ENCODE data around the gene SLC23A1.
"Not testable (repeated sequence)": the region's sequence is repeated elsewhere in the genome, so short reads cannot be mapped to it uniquely, and the experiment has no call there.

The SLC23A1 gene

DNA sequence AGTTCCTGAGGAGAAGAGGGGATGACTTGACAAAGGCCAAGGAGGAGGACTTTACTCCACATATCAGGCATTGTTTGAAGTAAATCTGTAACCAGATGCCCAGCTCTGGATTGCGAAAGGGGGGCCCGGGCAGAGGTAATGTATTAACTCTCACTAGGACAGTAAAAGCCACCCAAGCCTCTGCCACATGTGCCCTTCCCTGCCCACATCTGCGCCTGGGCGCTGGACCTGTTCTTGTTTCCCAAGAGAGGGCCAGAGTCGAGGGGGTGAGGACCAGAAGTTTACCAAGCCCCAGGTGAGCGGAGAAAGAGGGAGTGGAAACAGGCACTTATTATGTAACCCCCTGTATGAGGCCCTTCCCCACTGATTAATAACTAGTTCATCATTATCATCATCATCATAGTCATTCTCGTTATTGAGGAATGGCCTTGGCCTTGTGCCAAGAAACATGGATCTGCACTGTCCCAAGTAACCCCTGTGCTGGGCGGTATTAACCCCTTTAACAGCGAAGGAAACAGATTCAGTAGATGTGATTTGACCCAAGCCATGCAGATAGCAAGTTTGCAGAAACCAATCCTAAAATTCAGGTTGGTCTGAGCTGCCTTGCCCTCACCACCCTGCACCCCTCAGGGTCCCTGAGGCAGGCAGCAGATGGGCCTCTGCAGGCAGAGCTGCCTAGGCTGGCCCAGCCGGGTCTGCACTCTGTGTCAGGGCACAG lies at the start of gene SLC23A1:
TSS of gene SLC23A1 (minus strand) at position 23 of the 718 bp plus-strand sequence. CDS start 44 bp downstream, outside the sequence.
- DNase-seq: no peak

DNA sequence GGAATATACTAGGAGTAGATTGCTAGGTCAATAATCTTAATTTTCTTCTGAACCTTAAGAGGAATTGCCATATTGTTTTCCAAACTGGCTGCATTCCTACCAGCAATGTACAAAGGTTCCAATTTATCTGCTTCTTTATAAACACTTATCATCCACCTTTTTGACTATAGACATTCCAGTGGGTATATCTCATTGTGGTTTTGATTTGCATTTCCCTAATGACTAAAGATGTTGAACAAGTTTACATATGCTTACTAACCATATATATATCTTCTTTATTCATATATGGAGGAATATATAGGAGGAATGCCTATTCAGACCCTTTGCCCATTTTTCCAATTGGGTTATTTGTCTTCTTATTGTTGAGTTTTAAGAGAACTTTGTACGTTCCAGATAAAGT lies 48.6 kb upstream of the SLC23A1 start:
- no peak for DNase-seq

DNA sequence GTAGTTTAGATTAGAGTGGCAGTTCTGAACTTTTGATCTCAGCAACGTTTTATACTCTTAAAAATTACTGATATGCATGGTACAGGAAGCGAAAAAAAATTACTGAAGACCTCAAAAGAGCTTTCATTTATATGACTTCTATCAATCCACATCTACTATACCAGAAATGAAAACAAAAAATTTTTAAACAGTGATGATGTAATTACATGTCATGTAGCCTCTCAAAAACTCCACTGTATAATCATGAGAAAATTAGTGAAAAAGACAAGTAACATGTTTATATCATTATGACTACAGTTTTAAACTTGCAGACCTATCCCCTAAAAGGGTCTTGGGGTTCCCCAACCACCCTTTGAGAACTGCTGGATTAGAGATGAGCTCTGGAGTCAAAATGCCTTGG lies 46.9 kb upstream of the SLC23A1 start:
- no peak for DNase-seq

DNA sequence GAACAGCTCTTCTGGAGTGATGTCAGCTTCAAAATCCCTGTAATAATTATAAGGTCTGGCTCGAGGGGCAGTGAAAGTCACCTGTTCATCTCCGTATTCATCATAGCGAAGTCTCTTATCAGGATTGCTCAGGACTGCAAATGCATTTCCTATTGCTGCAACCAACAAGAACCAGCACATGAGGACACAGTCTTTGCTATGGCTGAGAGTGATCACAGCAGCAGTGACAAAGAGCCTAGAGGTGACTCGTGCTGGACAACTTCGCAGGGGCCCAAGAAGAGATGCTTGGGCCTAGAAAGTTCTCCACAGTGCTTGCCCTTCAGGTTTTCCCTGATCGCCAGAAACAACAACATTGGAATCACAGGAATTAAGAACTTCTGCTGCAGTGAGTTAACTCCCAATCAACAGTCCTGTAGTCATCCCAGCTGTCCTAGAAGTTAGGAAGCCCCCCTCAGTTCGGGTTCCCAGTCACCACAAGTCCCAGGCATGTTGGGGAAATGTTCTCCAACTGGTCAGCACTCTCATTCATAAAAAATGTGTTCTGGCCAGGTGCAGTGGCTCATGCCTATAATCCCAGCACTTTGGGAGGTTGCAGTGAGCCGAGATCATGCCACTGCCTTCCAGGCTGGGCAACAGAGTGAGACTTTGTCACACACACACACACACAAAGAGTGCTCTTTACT lies 43.2 kb upstream of the SLC23A1 start:
- DNase-seq: no peak

DNA sequence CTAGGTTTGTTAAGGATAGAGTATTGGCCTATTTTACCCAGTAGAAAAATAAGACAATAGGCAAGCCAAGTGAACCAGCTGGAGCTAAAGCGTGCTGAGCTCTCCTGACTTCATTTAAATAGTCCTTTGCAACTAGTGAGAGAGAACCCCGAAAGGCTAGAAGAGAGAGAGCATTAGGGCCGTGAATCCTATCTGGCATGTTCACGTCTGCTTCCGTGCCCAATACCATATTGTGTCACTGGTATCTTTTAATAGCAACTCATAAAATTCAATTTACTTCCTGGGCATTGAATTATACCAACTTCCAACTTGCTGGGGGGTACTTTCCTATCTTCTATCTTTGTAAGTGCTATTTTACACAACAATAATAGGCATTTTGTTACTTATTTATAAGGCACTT lies 42.4 kb upstream of the SLC23A1 start:
- DNase-seq: no peak

DNA sequence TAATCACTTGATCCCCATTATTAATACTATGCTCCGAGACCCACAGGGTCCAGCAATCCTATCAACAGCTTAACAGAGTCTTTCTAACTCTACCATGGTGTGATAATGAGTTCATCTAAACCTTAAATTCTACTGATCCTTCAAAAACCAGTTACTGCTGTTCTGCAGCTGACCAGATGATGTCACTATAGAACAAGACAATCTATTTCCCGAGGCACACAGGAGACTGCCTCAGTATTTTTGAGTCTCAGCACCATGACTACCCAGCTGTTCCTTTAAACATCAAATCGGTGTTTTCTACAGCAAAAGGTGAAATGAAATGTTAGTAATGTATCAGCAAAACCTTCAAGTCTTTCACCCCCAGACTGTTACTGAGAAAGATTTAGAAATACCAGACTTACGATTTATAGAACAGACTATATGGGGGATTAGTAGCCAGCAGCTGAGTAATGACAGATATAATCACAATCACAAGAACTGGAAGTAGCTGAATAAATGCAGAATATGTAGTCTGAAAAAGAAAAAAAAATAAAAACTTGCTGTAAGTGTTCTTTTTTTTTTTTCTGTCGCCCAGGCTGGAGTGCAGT lies 39.3 kb upstream of the SLC23A1 start:
- peak; percentile 26 for DNase-seq

DNA sequence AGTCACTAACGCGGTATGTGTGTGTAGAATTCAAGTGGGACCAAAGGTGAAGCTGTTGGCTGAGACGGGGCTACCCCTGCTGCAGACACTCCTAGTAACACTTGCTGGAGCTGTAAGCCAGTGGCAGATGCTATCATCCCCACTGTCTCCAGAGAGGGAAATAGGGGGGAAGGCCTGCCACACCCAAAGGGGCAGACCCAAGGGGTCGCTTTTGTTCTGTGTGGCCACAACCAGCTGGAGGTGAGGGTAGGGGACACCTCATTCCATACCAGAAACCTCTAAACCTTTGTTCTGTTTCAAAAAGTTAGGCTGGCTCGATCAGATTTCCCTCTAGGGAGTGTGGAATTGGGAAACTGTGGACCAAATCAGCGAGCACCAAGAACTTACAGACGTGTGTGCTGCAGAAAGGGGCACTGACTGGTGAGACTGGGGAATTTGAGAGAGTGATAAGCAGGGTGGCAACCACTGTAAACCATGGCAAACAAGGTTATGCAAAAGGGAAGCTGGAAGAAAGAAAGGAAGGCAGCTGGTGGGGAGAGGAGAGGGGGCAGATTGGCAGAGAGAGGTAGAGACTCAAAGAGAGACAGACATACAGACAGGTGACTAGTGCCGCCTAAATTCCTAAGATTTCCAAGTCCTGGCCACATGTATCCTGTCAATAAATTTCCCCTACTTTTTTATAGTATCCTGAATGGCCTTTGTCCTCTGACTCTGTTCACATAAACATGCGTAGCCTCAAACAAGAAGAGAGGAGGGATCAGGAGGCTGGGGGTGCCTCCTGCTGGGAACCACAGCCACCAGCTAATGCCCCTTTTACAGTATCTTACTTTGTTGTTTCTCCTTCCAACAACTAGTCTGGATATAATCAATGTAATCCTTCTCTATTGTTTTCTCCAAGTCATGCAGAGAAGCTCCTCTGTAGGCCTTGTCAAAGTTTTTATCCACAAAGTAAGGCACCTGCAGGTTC lies 36.4 kb upstream of the SLC23A1 start:
- DNase-seq: no peak

DNA sequence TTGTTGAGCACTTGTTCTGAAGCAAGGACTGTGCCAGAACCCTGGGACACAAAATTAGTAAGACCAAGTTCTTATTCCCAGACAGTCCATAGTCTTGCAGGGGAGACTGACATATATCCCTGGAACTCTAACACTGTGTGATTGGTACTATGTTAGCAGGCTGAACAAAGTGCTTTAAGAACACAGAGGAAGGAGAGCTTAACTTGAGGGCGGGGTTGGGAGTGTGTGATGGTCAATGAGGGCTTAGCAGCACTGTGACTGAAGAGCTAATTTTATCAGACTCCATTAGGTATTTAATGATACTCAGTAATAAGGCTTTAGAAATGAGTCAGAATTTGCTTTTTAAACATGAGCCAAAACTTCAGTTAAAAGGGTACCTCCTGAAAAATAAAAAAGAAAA lies 35.7 kb upstream of the SLC23A1 start:
- DNase-seq: no peak

DNA sequence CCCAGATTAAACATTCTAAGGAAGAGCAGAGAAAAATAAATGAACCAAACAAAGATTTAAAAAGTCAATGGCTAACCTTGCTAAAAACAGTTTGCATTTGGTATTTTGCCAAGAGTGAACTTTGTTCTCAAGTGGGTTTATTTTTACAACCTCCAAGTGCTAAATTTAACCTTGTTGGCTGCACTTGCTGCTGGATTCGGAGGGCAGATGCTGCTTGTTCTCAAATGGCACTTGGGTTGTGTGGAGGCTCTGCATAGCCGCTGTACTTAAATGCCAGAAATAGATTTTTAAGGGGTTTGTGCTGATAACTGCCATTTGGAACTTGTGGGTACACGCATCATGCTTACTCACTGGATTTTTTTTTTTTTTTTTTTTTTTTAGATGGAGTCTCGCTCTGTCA lies 34.1 kb upstream of the SLC23A1 start:
- no peak for DNase-seq

DNA sequence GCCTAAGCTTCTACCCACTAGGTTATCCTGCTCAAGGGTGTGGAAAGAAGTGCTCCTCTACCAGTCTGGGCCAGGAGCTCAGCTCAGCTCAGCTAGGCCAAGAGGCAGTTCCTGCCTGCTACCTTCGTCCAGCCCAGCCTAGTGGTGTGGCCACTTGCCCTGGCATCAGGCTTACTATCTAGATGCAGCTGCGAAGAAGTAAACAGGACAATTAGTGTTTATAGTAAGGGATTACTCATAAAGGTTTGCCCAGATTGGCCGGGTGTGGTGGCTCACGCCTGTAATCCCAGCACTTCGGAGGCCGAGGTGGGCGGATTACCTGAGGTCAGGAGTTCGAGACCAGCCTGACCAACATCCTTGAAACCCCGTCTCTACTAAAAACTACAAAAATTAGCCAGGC lies 33.6 kb upstream of the SLC23A1 start:
- no peak for DNase-seq

DNA sequence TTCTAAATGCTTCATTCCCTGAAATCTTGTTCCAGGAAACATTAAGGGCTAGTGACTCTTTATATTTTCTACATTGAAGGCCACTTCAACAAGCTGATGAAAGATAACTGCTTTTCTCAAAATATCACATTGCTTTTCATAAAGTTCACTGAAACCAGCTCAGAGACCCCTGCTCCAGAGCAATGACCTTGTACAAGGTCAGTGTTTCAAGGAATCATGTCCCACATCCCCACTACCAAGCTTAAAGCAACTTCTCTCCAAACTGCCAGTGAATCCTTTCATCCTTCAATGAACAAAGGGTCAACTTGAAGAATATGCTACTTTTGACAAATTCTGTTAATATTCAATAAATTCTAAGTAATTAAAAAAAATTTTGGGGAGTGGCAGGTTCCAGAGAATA lies 32.8 kb upstream of the SLC23A1 start:
- DNase-seq: no peak

DNA sequence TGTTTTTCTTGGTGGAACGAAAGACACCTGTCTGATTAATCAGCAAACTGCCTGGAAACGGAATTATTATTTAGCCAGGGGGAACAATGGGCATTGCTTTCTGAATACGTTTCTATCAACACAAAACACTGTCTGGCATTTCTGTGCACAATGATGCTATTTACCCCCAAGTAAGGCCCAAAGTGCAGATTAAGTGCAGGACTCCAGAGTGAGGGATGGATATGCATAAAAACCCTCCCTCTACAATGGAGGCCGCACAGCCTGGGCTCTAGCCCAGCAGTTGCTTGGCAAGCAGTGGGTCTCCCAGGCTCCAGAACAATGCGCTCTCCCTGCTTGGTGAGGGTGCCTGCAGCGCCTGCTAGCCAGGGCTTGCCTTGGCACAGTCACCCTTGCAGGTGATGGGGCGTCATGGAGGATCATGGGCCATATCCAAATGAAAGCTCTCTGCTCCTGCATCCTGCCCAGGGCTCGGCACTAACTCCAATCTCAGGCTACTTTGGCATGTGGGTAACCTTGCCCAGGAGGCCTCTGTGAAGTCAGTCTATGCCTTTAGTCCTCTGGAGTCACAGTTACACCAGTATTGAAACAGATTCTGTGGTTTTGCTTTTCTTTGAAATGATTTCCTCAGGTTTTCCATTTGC lies 32.2 kb upstream of the SLC23A1 start:
- no peak for DNase-seq

DNA sequence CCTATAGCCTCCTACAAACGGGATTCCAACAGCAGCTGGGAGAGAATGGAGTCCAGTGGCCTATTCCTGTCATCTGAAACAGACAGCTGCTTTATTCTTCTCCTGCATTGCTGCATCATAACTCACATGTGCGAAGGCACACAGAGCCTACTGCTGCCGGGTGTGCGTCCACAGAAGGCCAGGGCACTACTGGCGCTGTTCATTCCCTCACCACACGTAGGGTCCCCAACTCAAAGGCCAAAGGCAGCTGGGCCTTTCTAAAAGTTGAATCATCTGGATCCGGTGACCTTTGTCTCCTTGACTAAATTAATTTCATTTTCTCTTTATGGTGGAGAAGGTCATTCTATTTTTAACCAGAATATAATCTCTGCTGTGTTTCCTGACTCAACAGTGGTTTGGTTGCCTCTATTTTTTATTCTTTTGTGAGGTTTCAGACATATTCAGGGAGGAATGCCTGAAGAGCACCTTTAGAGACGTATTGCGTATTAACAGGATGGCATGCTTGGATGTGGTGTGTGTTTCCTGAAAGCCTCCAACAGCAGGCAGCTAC lies 31.6 kb upstream of the SLC23A1 start:
- DNase-seq: no peak

DNA sequence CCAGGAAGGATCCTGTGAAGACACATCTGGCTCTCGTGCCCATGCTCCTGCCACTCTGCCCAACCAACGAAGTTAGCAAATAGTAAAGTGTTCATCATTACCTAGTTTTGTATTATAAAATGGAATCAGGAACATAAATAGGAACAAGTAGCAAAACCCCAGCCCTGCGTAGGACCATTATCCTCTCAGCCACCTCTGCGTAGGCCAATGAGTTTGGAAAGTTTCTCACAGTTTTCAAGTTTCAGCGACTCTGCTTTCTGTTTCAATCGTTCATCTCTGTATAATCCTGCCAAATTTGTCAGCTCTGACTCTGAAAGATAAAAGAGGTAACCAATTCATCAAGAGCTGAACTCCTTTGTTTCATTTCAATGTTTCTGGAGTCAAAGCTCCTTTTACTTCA lies 30.9 kb upstream of the SLC23A1 start:
- no peak for DNase-seq

DNA sequence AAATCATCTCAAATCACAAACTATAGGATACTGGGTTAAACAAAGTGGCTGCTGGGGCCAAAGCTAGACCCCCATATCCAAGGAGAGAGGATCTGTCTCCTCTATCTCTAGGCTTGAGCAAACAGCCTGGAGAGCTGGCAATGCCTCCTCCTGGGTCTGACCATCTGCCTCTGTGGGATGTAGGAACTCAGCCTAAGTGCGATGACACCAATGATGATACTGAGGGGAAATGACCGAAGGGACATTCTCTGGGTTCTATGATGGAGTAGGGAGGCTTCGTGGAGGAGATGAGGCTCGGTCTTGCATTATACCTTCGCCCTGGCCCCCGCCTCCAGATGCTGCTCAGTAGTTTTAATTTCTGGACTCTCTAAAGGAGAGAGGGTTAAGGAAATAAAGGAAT lies 30.1 kb upstream of the SLC23A1 start:
- no peak for DNase-seq

DNA sequence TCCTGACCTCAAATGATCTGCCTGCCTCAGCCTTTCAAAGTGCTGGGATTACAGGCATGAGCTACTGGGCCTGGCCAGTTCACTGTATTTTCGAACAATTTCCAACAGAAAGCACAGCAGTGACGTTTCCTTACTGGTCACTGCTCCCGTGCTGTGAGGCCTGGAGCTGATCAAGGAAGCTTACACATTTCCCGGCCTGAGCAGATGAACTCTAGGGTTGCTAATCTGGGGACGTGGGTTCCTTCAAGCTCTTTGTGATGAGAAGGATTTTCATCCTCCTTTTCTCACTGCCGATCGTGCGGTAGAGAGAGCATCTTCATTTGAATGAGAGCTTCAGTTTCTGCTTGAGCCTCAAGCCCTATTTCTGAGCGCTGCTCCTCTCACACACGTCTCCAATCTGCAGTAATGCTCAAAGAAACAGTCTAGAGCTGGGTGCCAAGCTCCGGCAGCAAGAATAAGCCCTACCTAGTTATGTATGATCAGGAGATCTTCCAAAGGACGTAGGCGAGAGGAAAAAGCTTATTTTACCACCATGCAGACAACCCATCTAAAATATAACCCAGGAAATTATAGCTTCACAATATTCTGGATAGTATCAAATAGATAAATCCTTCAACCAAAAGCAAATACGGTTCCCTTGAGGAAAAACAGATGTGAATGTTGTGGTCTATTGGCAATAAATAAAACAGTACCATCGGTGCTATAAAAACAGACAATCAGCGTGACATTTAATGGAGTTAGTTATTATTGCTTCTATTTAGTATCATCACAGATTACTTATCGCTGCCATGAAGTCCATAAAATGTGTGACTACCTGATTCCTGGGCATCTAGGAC lies 28.1 kb upstream of the SLC23A1 start:
- DNase-seq: no peak

DNA sequence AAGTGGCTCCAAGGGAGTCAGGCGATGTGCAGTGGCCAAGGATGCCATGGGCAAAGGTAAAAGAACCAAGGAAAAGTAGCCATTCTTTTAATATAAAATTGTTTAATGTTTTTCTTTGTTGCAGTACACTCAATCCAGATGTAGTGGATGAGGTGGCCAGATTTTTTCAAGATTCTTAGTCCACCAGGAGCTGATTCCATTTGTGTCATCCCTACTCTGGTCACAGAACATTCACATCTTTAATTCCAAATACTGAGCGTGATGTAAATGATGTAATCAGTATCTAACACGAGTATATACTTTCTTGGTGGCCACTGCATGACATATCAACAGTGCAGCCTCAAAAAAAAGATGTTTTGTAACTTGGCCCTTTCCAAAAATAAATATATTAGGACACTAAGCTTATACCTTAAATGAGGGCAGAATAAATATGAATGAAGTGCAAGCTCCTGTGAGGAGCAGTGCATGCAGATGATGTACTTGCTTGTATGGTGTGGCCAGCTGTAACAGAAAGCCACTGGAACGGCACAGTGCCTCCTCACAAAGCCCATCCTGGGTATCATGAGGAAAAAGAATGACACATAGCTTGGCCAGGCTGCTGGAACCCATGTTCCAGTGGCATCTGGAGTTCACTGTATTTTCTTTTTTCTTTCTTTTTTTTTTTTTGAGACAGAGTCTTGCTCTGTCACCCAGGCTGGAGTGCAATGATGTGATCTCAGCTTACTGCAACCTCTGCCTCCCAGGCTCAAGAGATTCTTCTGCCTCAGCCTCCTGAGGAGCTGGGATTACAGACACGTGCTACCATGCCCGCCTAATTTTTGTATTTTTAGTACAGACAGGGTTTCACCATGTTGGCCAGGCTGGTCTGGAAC lies 27.3 kb upstream of the SLC23A1 start:
- no peak for DNase-seq

DNA sequence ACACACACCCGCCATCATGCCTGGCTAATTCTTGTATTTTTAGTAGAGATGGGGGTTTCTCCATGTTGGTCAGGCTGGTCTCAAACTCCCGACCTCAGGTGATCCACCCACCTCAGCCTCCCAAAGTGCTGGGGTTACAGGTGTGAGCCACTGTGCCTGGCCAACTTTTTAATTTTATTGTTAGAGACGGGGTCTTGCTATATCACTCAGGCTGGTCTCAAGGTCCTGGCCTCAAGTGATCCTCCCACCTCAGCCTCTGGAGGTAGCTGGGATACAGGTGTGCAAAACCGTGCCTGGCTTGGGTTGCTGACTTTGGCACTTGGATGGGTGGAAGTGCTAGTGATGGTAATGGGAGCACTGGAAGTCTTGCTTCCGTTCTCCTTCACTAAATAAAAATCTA lies 26.0 kb upstream of the SLC23A1 start:
- DNase-seq: not testable (repeated sequence)

DNA sequence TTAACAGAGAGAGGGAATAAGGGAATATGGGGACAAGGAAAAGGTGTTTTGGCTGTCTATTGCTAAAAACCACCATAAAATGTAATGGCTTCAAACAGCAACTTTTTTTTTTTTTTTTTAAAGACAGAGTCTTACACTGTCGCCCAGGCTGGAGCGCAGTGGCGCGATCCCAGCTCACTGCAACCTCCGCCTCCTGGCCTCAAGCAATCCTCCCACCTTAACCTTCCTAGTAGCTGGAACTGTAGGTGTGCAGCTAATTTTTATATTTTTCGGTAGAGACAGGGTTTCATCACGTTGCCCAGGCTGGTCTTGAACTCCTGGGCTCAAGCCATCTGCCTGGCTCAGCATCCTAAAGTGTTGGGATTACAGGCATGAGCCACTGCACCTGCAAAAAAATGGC lies 25.1 kb upstream of the SLC23A1 start:
- DNase-seq: no peak

DNA sequence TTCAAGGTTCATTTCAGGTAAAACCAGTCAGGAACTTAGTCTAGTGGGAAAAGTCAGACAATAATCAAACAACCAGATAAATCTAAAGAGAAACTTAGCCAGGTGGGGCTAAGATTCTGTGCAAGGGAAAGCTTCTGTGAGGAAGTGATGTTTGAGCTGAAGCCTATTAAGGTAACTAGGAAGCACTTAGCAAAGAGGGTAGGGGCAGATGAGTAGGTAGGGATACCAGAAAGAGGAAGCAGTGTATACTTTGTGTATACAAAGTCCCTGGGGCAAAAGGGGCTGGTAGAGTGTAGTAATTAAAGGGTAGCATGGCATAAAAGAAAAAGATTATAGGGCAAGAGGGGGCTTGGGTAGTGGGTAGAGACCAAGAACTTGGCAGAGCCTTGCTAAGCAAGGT lies 24.4 kb upstream of the SLC23A1 start:
- no peak for DNase-seq
